Fibroblast of villous mesenchyme (primary cell): ENCODE data around the gene OR2B2. TPM values are rescaled to one million over a fixed set of nuclear protein-coding genes. Genes with fewer than 3 reads are reported as not detected.

Experiments
- DNase-seq: peaks from one replicate; pipeline ENCODE4 v3.0.0-alpha.2; 2010; ENCODE audit warnings: low read depth
- H3K4me3 ChIP-seq: 2 replicates; pipeline ENCODE4 v1.5.1; 2011; ENCODE audit warnings: low read depth, mild to moderate bottlenecking, low read length
- CTCF ChIP-seq: IDR thresholded peaks from 2 replicates; pipeline ENCODE4 v1.5.1; 2012; ENCODE audit warnings: low read depth, mild to moderate bottlenecking, low read length; ENCODE audit not compliant: insufficient read depth
- total RNA-seq: library from RNA; depleted of rRNA; stranded (reverse); fragments of >200 nt; gene quantifications from 2 replicates; pipeline ENCODE4 v1.2.3, GENCODE V29; 2012

OR2B2 gene
- total RNA-seq, 1 donor: not detected

GRCh38 chr6:27899543-27899942 lies 12.7 kb downstream of the OR2B2 start:
- no peak overlapping the region for H3K4me3 ChIP-seq
- TF ChIP-seq CTCF: no peak
- DNase-seq: no peak

GRCh38 chr6:27897580-27898206 lies 14.5 kb downstream of the OR2B2 start:
- DNase-seq: no peak
- TF ChIP-seq CTCF: no peak
- no peak overlapping the region for H3K4me3 ChIP-seq

GRCh38 chr6:27896398-27896796 lies 15.8 kb downstream of the OR2B2 start:
- DNase-seq: no peak
- TF ChIP-seq CTCF: no peak
- H3K4me3 ChIP-seq: no peak overlapping the region

GRCh38 chr6:27894839-27895762 lies 17.1 kb downstream of the OR2B2 start:
- TF ChIP-seq CTCF: peak; percentile 91
- peak; percentile 91 for DNase-seq

GRCh38 chr6:27893836-27894807 lies 18.1 kb downstream of the OR2B2 start:
- DNase-seq: peak; percentile 97
- no peak for TF ChIP-seq CTCF
- H3K4me3 ChIP-seq: peak overlapping the region; percentile 78

More at GRCh38 chr6:27894839-27895762, 17.1 kb downstream of the OR2B2 start:
- peak overlapping the region; percentile 78 for H3K4me3 ChIP-seq
